ENCODE measurements around the gene C7orf25. TPM values are rescaled to one million over a fixed set of nuclear protein-coding genes. Genes with fewer than 3 reads are reported as not detected.

C7orf25 gene
- total RNA-seq, 1 donor from 2014 or later = 8.5 TPM

- Histone ChIP-seq H2AFZ (ENCODE audit: low read depth, low read length) (no peak overlapping the region), H3K27me3 (ENCODE audit: insufficient read depth, low read length) (no peaks in the 10 kb centered on the region), H3K4me1 (ENCODE audit: insufficient read depth, low read length) (no peaks in the 10 kb centered on the region), H3K27ac (ENCODE audit: low read depth, low read length) (no peak overlapping the region), H3K4me3 (ENCODE audit: insufficient read depth, low read depth, low read length) (no peak overlapping the region), H3K79me2 (ENCODE audit: insufficient read depth, low read length) (no peaks in the 10 kb centered on the region), H3K9ac (ENCODE audit: low read length) (no peak overlapping the region), H3K36me3 (ENCODE audit: insufficient read depth, low read length) (no peaks in the 10 kb centered on the region), H3K4me2 (ENCODE audit: low read length) (no peak overlapping the region), H4K20me1 (ENCODE audit: insufficient read depth, low read length) (no peaks in the 10 kb centered on the region), H3K9me3 (ENCODE audit: insufficient read depth, low read depth, low read length) (no peaks in the 10 kb centered on the region)
- H3K9me3 Mint-ChIP-seq (ENCODE audit: unreplicated experiment) = peaks cover 13% of the 10 kb centered on the region
- FAIRE-seq (no peak), DNase-seq (ENCODE audit: low read depth) (no peak)
- H3K4me1 Mint-ChIP-seq (ENCODE audit: low read depth, unreplicated experiment) = no peaks in the 10 kb centered on the region
- H3K27ac Mint-ChIP-seq (ENCODE audit: unreplicated experiment) = no peak overlapping the region
- no peak overlapping the region for H3K4me3 Mint-ChIP-seq (ENCODE audit: unreplicated experiment)
- H3K27me3 Mint-ChIP-seq (ENCODE audit: low read depth, unreplicated experiment) = no peaks in the 10 kb centered on the region
- TF ChIP-seq, protein P1, sequence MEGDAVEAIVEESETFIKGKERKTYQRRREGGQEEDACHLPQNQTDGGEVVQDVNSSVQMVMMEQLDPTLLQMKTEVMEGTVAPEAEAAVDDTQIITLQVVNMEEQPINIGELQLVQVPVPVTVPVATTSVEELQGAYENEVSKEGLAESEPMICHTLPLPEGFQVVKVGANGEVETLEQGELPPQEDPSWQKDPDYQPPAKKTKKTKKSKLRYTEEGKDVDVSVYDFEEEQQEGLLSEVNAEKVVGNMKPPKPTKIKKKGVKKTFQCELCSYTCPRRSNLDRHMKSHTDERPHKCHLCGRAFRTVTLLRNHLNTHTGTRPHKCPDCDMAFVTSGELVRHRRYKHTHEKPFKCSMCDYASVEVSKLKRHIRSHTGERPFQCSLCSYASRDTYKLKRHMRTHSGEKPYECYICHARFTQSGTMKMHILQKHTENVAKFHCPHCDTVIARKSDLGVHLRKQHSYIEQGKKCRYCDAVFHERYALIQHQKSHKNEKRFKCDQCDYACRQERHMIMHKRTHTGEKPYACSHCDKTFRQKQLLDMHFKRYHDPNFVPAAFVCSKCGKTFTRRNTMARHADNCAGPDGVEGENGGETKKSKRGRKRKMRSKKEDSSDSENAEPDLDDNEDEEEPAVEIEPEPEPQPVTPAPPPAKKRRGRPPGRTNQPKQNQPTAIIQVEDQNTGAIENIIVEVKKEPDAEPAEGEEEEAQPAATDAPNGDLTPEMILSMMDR (IDR thresholded peaks at IDR 0.05; ENCODE audit: insufficient read depth, low read depth, low read length) = no peak
- no peak for TF ChIP-seq EZH2 (IDR thresholded peaks at IDR 0.05; ENCODE audit: insufficient read depth, low read length)
- H3K36me3 Mint-ChIP-seq (ENCODE audit: low read depth, unreplicated experiment) = no peaks in the 10 kb centered on the region
Measured at GRCh38 chr7:42959549-42959948, 47.7 kb upstream of the C7orf25 start.

GRCh38 chr7:42956062-42956461, 44.2 kb upstream of the C7orf25 start:
- Histone ChIP-seq H4K20me1 (ENCODE audit: insufficient read depth, low read length) (no peaks in the 10 kb centered on the region), H3K36me3 (ENCODE audit: insufficient read depth, low read length) (no peaks in the 10 kb centered on the region), H2AFZ (ENCODE audit: low read depth, low read length) (no peak overlapping the region), H3K27ac (ENCODE audit: low read depth, low read length) (no peak overlapping the region), H3K4me2 (ENCODE audit: low read length) (no peak overlapping the region), H3K4me1 (ENCODE audit: insufficient read depth, low read length) (no peaks in the 10 kb centered on the region), H3K9me3 (ENCODE audit: insufficient read depth, low read depth, low read length) (no peaks in the 10 kb centered on the region), H3K27me3 (ENCODE audit: insufficient read depth, low read length) (no peaks in the 10 kb centered on the region), H3K4me3 (ENCODE audit: insufficient read depth, low read depth, low read length) (no peak overlapping the region), H3K79me2 (ENCODE audit: insufficient read depth, low read length) (no peaks in the 10 kb centered on the region), H3K9ac (ENCODE audit: low read length) (no peak overlapping the region)
- no peak overlapping the region for H3K4me3 Mint-ChIP-seq (ENCODE audit: unreplicated experiment)
- H3K27me3 Mint-ChIP-seq (ENCODE audit: low read depth, unreplicated experiment) = no peaks in the 10 kb centered on the region
- TF ChIP-seq EZH2 (IDR thresholded peaks at IDR 0.05; ENCODE audit: insufficient read depth, low read length) = no peak
- TF ChIP-seq, protein P1 (IDR thresholded peaks at IDR 0.05; ENCODE audit: insufficient read depth, low read depth, low read length) = no peak
- DNase-seq (ENCODE audit: low read depth) (no peak), FAIRE-seq (no peak)
- H3K9me3 Mint-ChIP-seq (ENCODE audit: unreplicated experiment) = peaks cover 10% of the 10 kb centered on the region
- no peak overlapping the region for H3K27ac Mint-ChIP-seq (ENCODE audit: unreplicated experiment)
- no peaks in the 10 kb centered on the region for H3K4me1 Mint-ChIP-seq (ENCODE audit: low read depth, unreplicated experiment)
- no peaks in the 10 kb centered on the region for H3K36me3 Mint-ChIP-seq (ENCODE audit: low read depth, unreplicated experiment)

DNA sequence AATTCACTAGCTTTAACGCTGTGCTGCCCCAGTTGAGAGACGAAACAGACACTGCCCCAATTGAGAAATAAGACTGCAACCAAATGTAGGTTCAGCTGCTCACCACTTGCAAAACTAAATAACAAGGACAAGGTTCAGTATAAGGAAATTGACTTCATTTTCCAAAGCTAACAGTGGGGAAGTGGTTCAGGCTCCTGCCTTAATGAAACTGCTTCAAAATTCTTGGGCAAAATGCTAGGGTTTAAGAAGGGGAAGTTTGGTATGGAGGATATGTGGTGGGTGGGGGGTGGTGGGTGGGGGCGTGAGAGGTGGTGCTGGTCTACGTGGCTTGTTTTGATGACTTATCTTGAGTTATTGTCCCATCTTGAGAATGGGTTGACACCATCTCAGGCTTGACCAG, 42.1 kb upstream of the C7orf25 start:
- no peaks in the 10 kb centered on the region for H3K79me2 ChIP-seq (ENCODE audit: insufficient read depth, low read length)
- no peaks in the 10 kb centered on the region for H3K9me3 ChIP-seq (ENCODE audit: insufficient read depth, low read depth, low read length)
- no peak for TF ChIP-seq EZH2 (IDR thresholded peaks at IDR 0.05; ENCODE audit: insufficient read depth, low read length)
- TF ChIP-seq, protein P1 (IDR thresholded peaks at IDR 0.05; ENCODE audit: insufficient read depth, low read depth, low read length) = no peak
- Mint-ChIP-seq H3K9me3 (ENCODE audit: unreplicated experiment) (no peaks in the 10 kb centered on the region), H3K27ac (ENCODE audit: unreplicated experiment) (no peak overlapping the region), H3K4me3 (ENCODE audit: unreplicated experiment) (no peak overlapping the region), H3K27me3 (ENCODE audit: low read depth, unreplicated experiment) (no peaks in the 10 kb centered on the region), H3K36me3 (ENCODE audit: low read depth, unreplicated experiment) (no peaks in the 10 kb centered on the region), H3K4me1 (ENCODE audit: low read depth, unreplicated experiment) (no peaks in the 10 kb centered on the region)
- H2AFZ ChIP-seq (ENCODE audit: low read depth, low read length) = no peak overlapping the region
- no peak overlapping the region for H3K9ac ChIP-seq (ENCODE audit: low read length)
- H3K4me1 ChIP-seq (ENCODE audit: insufficient read depth, low read length) = no peaks in the 10 kb centered on the region
- H3K36me3 ChIP-seq (ENCODE audit: insufficient read depth, low read length) = no peaks in the 10 kb centered on the region
- no peaks in the 10 kb centered on the region for H3K27me3 ChIP-seq (ENCODE audit: insufficient read depth, low read length)
- H3K4me3 ChIP-seq (ENCODE audit: insufficient read depth, low read depth, low read length) = no peak overlapping the region
- DNase-seq (ENCODE audit: low read depth) (no peak), FAIRE-seq (no peak)
- no peak overlapping the region for H3K4me2 ChIP-seq (ENCODE audit: low read length)
- no peak overlapping the region for H3K27ac ChIP-seq (ENCODE audit: low read depth, low read length)
- no peaks in the 10 kb centered on the region for H4K20me1 ChIP-seq (ENCODE audit: insufficient read depth, low read length)
